Suprapubic skin (tissue), 4 donors: Measurements from ENCODE around the gene KDM8. TPM values are rescaled to one million over a fixed set of nuclear protein-coding genes. Genes with fewer than 3 reads are reported as not detected.

Source experiments
- DNase-seq, 2 donors: peaks; one replicate each; pipeline ENCODE4 v3.0.0-alpha.2; 2019; ENCODE audit warnings: low spot score in 2 of 2
- H3K27ac ChIP-seq: fragments of 200-600 bp; sonication (generic); one replicate; pipeline ENCODE4 v1.5.1; 2019
- H3K27me3 ChIP-seq: fragments of 200-600 bp; sonication (generic); one replicate; pipeline ENCODE4 v1.5.1; 2019
- H3K36me3 ChIP-seq: fragments of 200-600 bp; sonication (generic); one replicate; pipeline ENCODE4 v1.5.1; 2019
- H3K4me1 ChIP-seq: fragments of 200-600 bp; sonication (generic); one replicate; pipeline ENCODE4 v1.5.1; 2019
- H3K4me3 ChIP-seq: fragments of 200-600 bp; sonication (generic); one replicate; pipeline ENCODE4 v1.5.1; 2019; ENCODE audit warnings: mild to moderate bottlenecking
- H3K9me3 ChIP-seq: fragments of 200-600 bp; sonication (generic); one replicate; pipeline ENCODE4 v1.5.1; 2019
- EP300 ChIP-seq: sonication (generic); formaldehyde crosslinking; IDR thresholded peaks from one replicate; pipeline ENCODE4 v1.6.1; 2017; ENCODE audit warnings: antibody characterized with exemption
- POLR2A ChIP-seq, 2 donors: fragments of 450-650 bp; IDR thresholded peaks; one replicate each; pipeline ENCODE4 v1.6.1; 2017; ENCODE audit warnings: antibody characterized with exemption in 2 of 2, mild to moderate bottlenecking in 2 of 2, moderate library complexity in 2 of 2
- POLR2AphosphoS5 ChIP-seq, 3 donors: sonication (generic); formaldehyde crosslinking; IDR thresholded peaks; one replicate each; pipeline ENCODE4 v1.6.1; 2017; ENCODE audit warnings: antibody characterized with exemption in 3 of 3
- WGBS: methylation state at CpG from one replicate; pipeline ENCODE4 v1.1.5; 2018; 5-methylcytosine and 5-hydroxymethylcytosine counted together
- total RNA-seq, 4 donors: library from RNA; depleted of rRNA; stranded (reverse); fragments of >200 nt; gene quantifications; one replicate each; pipeline ENCODE4 v1.1.0, GENCODE V29; 2016
- TF ChIP-seq, protein P1 (sequence below), 2 donors: fragments of 200-600 bp in 1 of 2; fragments of 450-650 bp in 1 of 2; sonication (generic) in 1 of 2; IDR thresholded peaks; one replicate each; pipeline ENCODE4 v1.5.1; 2016 to 2019; ENCODE audit warnings: antibody characterized with exemption in 2 of 2, mild to moderate bottlenecking in 1 of 2, moderate library complexity in 1 of 2

KDM8 gene
- total RNA-seq, 4 donors from 2014 or later, result 1.3 to 5.0 (median 3.7) TPM

DNA sequence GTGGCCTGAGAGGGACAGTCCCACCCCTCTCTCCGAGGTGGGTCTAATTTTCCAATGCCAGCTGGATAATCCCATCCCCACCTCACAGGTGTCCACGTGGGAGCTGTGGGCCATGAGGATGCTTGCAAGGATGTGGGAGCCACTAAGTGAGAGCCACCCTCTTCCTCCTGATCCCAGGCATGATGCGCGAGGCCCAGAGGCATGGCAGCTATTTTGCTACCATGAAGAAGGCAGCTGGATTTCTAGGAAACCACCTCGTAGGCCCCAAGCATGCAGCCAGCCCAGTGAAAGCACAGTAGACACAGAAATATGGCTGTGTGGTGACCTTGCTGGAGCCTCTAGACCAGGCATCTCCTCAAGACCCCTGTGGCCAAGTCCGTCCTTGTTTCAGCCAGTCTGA, 20.4 kb downstream of the KDM8 start:
- no peaks in the 10 kb centered on the region for H3K27me3 ChIP-seq
- TF ChIP-seq POLR2A (IDR thresholded peaks at IDR 0.05) (no peak), POLR2AphosphoS5 (IDR thresholded peaks at IDR 0.05) (no peak), EP300 (no peak)
- TF ChIP-seq, protein P1, sequence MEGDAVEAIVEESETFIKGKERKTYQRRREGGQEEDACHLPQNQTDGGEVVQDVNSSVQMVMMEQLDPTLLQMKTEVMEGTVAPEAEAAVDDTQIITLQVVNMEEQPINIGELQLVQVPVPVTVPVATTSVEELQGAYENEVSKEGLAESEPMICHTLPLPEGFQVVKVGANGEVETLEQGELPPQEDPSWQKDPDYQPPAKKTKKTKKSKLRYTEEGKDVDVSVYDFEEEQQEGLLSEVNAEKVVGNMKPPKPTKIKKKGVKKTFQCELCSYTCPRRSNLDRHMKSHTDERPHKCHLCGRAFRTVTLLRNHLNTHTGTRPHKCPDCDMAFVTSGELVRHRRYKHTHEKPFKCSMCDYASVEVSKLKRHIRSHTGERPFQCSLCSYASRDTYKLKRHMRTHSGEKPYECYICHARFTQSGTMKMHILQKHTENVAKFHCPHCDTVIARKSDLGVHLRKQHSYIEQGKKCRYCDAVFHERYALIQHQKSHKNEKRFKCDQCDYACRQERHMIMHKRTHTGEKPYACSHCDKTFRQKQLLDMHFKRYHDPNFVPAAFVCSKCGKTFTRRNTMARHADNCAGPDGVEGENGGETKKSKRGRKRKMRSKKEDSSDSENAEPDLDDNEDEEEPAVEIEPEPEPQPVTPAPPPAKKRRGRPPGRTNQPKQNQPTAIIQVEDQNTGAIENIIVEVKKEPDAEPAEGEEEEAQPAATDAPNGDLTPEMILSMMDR (IDR thresholded peaks at IDR 0.05), result no peak
- H3K27ac ChIP-seq, result no peak overlapping the region
- DNase-seq, result no peak
- H3K4me1 ChIP-seq, result peaks cover 21% of the 10 kb centered on the region
- WGBS, result 100% methylated on average over 1 of the region's 6 CpGs
- H3K4me3 ChIP-seq, result no peak overlapping the region
- H3K9me3 ChIP-seq, result no peaks in the 10 kb centered on the region
- peaks cover 4% of the 10 kb centered on the region for H3K36me3 ChIP-seq

- H3K36me3 ChIP-seq, result peaks cover 4% of the 10 kb centered on the region
- H3K27me3 ChIP-seq, result no peaks in the 10 kb centered on the region
- H3K27ac ChIP-seq, result no peak overlapping the region
- H3K4me3 ChIP-seq, result no peak overlapping the region
- WGBS, result 83% methylated on average over 8 of the region's 14 CpGs
- H3K4me1 ChIP-seq, result peaks cover 21% of the 10 kb centered on the region
- TF ChIP-seq, protein P1 (IDR thresholded peaks at IDR 0.05), result no peak
- TF ChIP-seq POLR2A (IDR thresholded peaks at IDR 0.05), result no peak
- no peak for DNase-seq
- H3K9me3 ChIP-seq, result no peaks in the 10 kb centered on the region
These were observed 21.0 kb downstream of the KDM8 start for GRCh38 chr16:27224271-27224737.

DNA sequence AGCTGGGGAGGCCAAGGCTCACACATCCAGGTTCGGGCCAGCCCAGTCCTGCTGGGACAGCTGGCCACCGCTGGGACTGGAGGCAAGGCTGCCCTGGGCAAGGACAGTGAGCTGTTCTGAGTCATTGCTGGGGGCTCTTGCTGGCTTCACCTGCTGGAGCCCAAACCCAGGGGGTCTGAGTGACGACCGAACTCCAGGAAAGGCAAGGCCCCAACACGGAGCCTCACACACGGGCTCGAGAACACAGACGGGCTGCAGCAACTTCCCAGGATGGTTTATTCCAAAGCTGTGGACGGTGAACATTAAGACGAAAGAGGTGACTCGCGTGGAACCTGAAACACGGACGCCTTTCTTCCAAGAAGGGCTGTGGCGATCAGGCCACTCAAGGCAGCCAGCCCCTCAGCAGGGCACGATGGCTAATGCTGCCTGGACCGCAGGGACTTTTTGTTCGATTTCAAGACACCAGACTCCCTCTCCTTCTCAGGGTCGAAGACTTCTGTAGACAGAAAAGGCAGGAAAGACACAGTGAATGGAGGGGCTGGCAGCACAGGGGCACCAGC, 21.5 kb downstream of the KDM8 start:
- no peak overlapping the region for H3K27ac ChIP-seq

DNA sequence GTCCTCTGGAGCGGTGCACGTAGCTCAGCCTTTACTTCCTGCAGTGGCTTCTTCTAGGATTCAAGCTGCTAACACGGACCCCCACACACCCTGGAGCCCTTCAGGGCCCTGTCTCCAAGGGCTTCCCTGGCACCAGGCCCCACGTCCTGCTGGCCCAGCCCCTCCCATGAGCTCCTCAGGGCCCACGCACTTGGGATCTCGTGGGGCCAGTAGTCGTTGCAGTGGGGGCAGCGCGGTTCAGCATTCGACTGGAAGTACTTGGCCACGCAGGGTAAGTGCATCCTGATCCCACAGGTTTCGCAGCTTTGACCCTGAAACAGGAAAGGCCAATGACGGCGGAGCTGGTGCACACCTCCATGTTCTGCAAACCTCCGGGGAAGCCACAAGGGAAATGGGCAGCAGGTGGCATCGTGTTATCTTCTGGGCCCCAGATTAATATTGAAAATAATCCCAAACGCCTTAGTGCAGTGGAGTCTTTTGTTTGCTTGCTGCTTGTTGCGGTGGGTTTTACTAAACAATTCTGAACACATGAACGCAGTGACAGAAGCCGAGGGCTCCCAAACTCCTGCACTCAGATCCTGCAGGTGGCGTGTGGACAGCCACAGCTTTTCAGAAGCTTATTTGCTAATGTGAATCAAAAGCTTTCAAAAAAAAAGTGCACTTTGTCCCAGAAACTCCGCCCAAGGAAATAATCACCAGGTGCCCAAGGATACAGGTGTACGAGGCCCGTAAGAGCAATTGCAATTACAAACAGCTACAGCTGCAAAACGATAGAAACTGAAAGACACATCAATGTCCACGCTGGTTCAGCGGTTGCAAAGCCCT, 22.4 kb downstream of the KDM8 start:
- TF ChIP-seq POLR2A (IDR thresholded peaks at IDR 0.05) (no peak), POLR2AphosphoS5 (IDR thresholded peaks at IDR 0.05) (no peak), EP300 (no peak)
- TF ChIP-seq, protein P1 (IDR thresholded peaks at IDR 0.05), result no peak
- H3K4me1 ChIP-seq, result peaks cover 28% of the 10 kb centered on the region
- no peak overlapping the region for H3K4me3 ChIP-seq
- no peak overlapping the region for H3K27ac ChIP-seq
- DNase-seq, result no peak
- H3K9me3 ChIP-seq, result no peaks in the 10 kb centered on the region
- no peaks in the 10 kb centered on the region for H3K27me3 ChIP-seq
- H3K36me3 ChIP-seq, result peaks cover 12% of the 10 kb centered on the region
- WGBS, result 76% methylated on average over 25 of the region's 27 CpGs

More for the DNA sequence above, 21.5 kb downstream of the KDM8 start:
- no peaks in the 10 kb centered on the region for H3K9me3 ChIP-seq
- H3K4me1 ChIP-seq, result peaks cover 21% of the 10 kb centered on the region
- no peak for DNase-seq
- WGBS, result 84% methylated on average over 17 of the region's 19 CpGs
- no peaks in the 10 kb centered on the region for H3K27me3 ChIP-seq
- H3K36me3 ChIP-seq, result peaks cover 4% of the 10 kb centered on the region
- no peak for TF ChIP-seq POLR2AphosphoS5 (IDR thresholded peaks at IDR 0.05)
- TF ChIP-seq, protein P1 (IDR thresholded peaks at IDR 0.05), result no peak
- no peak for TF ChIP-seq EP300
- no peak for TF ChIP-seq POLR2A (IDR thresholded peaks at IDR 0.05)
- H3K4me3 ChIP-seq, result no peak overlapping the region

DNA sequence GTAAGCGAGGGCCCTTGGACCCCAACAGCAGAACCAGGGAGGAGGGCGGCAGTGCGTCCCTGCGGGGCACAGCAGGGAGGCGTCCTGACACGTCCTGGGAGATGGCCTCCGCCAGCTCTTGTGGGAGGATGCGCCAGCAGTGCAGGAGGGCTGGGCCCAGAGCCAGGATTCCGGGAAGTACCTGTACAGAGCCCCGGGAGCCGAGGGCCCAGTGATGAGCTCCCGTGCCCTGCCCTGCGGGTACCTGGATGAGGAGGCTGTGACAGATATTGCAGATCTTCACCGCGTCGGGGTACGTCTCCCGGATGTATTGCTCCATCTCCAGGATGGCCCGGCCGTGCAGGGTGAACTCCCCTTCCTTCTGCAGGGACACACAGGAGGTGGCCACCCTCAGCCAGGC, 23.1 kb downstream of the KDM8 start:
- Histone ChIP-seq H3K4me3 (no peak overlapping the region), H3K27me3 (no peaks in the 10 kb centered on the region), H3K27ac (no peak overlapping the region), H3K4me1 (peaks cover 28% of the 10 kb centered on the region), H3K9me3 (no peaks in the 10 kb centered on the region), H3K36me3 (peaks cover 10% of the 10 kb centered on the region)
- DNase-seq, result no peak
- 35% methylated on average over 12 of the region's 20 CpGs for WGBS
- TF ChIP-seq, protein P1 (IDR thresholded peaks at IDR 0.05), result no peak
- TF ChIP-seq POLR2AphosphoS5 (IDR thresholded peaks at IDR 0.05) (no peak), EP300 (no peak), POLR2A (IDR thresholded peaks at IDR 0.05) (no peak)
